ENCODE measurements around the gene SORCS2.

GRCh38 chr4:7448036-7448435, 255.7 kb downstream of the SORCS2 start:
- TF ChIP-seq CTCF (IDR thresholded peaks at IDR 0.05) (no peak), POLR2A (IDR thresholded peaks at IDR 0.05) (no peak)

Measured in uterus (tissue), 2 donors.